HTR-8/SVneo (cell line): ENCODE results near the gene DLST.
"Not testable (repeated sequence)": the region's sequence is repeated elsewhere in the genome, so short reads cannot be mapped to it uniquely, and the experiment has no call there.

Source experiments
- DNase-seq: peaks from one replicate; pipeline ENCODE4 v3.0.0; 2011; ENCODE audit warnings: low spot score, mixed read lengths; ENCODE audit not compliant: insufficient read length
- FAIRE-seq: peaks from 2 replicates; lab custom pipeline; 2011; peaks lifted over from hg19 to GRCh38; lab: Jason Lieb, UNC

Gene DLST

DNA sequence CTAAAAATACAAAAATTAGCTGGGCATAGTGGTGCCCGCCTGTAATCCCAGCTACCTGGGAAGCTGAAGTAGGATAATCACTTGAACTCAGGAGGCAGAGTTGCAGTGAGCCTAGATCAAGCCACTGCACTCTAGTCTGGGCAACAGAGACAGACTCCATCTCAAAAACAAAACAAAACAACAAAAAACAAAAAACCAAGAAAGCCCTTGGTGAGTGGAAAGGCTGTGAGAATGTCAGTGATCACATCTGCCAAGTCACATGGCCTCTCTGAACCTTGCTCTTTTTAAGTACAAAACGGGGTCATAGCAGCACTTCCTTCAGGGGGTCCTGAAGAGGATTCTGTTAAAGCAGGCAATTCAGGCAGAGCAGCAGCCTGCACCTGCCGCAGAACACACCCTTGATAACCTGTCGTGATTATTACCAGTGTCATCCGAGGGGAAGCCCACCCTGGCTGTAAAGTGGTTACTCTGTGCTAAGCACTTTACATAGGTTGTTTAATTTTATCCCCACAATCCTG is 31.7 kb downstream of the DLST start:
- DNase-seq (no peak), FAIRE-seq (no peak)

- FAIRE-seq (peak; percentile 95), DNase-seq (peak; percentile 95)
These were observed 32.4 kb downstream of the DLST start for GRCh38 chr14:74913986-74914573.

- FAIRE-seq (peak; percentile 40), DNase-seq (no peak)
These were observed 33.7 kb downstream of the DLST start for GRCh38 chr14:74915426-74915825.

GRCh38 chr14:74915826-74916225 is 34.1 kb downstream of the DLST start:
- no peak for DNase-seq
- peak; percentile 74 for FAIRE-seq

- no peak for DNase-seq
- FAIRE-seq = no peak
These were observed 35.4 kb downstream of the DLST start for GRCh38 chr14:74917178-74917543.

DNA sequence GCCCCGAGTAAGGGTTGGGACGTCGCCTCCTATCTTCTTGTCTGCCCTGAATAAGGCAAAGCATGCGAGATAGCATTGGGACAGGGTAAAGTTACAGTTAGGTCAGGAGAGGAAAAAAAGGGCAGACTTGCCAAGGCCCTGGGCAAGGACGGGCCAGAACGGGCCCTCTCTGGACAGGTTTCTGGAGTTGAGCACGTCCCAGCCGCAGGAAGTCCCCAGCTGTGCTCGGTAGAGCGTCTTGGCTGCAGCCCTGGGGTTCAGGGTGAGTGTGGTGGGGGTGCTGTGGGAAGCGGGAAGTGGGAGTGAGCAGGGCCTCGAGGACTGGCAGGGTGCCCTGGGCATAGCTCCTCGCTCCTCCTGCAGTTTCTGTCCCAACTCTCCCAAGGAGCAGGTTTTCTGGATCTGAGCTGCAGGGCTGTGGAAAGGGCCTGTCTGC is 35.9 kb downstream of the DLST start:
- no peak for DNase-seq
- FAIRE-seq = no peak

GRCh38 chr14:74918380-74918779 is 36.7 kb downstream of the DLST start:
- peak; percentile 63 for FAIRE-seq

DNA sequence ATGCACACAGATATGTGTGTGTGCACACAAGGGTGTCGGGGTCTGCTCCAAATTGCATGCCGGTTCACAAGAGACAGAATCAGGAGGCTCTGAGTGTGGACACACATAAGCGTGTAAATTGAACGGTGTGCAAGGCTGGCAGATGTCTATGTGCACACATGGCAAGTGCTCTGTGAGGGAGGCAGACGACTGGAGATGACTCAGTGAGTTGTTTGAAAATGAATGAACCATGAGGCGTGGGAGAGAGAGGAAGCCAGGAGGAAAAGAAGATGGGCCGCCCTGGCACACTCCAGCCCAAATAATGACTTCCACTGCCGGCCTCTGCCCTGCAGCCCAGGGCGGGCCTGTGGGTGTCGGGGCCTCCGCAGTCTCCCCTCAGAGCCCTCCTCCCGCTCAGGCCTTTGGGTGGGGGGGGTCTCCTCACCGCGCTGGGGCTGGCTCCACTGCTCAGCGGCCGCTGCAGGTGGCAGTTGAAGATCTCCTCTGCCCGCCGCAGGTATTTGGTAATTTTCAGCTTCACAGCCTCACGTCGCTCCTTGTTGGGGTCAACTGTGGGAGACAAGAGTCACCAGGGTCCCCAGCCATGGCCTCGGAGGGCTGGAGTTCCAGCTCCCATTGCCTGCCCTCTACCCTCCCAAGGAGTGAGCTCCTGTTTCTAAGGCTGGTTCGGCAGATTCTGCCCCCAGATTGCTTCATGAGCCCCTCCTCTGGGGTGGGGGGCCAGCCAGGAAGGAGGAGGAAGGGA is 37.9 kb downstream of the DLST start:
- peak; percentile 58 for FAIRE-seq
- DNase-seq = no peak

More at GRCh38 chr14:74918380-74918779, 36.7 kb downstream of the DLST start:
- DNase-seq = no peak

- DNase-seq (no peak), FAIRE-seq (no peak)
These were observed 38.6 kb downstream of the DLST start for GRCh38 chr14:74920281-74920680.

DNA sequence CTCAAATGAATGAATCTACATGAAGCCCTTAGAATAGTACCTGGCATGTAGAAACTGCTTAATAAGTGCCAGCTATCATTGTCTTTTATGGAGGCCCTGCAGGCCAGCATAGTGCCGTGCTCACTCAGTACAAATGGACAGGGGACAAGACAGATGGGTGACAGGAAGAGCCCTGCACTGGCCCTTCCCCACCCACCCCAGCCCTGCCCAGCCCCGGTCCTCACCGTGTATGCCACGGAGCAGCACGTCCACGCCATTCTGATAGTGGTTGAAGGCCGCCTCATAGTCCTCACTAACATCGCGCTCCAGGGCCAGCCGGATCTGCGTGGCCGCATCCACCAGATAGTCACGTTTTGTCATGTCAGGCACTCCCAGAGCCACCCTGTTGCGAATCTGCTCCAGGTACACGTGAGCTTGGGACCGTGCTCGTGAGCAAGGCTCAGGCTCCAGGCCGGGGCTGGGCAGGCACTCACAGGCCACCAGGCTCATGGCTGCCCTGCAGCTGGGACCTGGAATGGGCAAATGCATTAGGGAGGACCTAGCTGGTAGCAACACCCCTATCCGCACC is 39.4 kb downstream of the DLST start:
- FAIRE-seq (peak; percentile 66), DNase-seq (no peak)

GRCh38 chr14:74921987-74922751 is 40.5 kb downstream of the DLST start:
- FAIRE-seq = no peak
- no peak for DNase-seq

- peak; percentile 100 for FAIRE-seq
These were observed 41.2 kb downstream of the DLST start, which contains the start of gene RPS6KL1 for GRCh38 chr14:74922752-74923401. Gene RPS6KL1, minus strand, starts transcription at chr14:74923260. Its CDS starts 1,719 bp downstream, at chr14:74921541.

GRCh38 chr14:74924061-74924460 is 42.3 kb downstream of the DLST start:
- no peak for DNase-seq
- FAIRE-seq = peak; percentile 92

More at GRCh38 chr14:74922752-74923401, 41.2 kb downstream of the DLST start, which contains the start of gene RPS6KL1:
- DNase-seq = peak; percentile 99

- no peak for DNase-seq
- FAIRE-seq = peak; percentile 80
These were observed 45.5 kb downstream of the DLST start for GRCh38 chr14:74927225-74927624.

DNA sequence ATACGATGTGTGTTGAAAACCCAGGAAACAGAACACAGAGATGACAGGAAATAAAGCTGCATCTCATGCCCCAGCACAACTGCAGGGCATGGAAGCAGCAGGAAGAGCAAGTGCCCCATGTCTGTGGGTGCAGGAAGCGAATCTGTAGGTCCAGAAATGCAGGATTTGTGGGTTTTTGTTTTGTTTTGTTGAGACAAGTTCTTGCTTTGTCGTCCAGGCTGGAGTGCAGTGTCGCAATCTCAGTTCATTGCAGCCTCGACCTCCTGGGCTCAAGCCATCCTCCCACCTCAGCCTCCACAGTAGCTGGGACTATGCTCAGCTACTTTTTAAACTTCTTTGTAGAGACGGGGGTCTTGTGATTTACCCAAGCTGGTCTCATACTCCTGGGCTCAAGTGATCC is 47.5 kb downstream of the DLST start:
- DNase-seq = no peak
- FAIRE-seq = peak; percentile 80

GRCh38 chr14:74931744-74932143 is 50.0 kb downstream of the DLST start:
- FAIRE-seq, DNase-seq: not testable (repeated sequence)

DNA sequence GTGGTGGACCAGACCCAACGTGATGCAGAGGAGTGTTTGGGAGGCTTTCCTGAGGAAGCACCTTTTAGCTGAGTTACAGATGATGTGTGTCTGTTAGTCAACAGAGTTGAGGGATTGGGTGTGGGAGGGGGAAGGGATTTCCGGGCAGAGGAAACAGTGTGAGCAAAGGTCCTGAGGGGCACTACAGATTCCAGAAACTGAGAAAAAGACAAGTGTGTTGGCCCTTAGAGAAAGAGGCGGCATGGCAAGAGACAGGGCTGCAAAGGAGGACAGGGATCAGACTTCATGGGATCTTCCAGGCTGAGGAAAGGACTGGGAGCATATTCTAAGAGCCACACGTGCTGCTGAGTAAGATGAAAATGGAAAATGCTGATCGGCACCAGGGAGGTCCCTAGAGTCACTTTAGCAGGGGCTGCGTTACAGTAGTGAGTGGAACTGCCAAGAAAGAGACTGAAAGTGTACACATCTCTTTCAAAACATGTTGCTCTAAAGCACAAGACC is 50.7 kb downstream of the DLST start:
- DNase-seq (no peak), FAIRE-seq (peak; percentile 48)

- FAIRE-seq, DNase-seq: not testable (repeated sequence)
These were observed 51.2 kb downstream of the DLST start for GRCh38 chr14:74932936-74933335.

- DNase-seq (no peak), FAIRE-seq (peak; percentile 81)
These were observed 52.3 kb downstream of the DLST start for GRCh38 chr14:74934041-74934440.
